GM18502 (cell line): ENCODE data around the gene LMO1.

Source experiments
- ATAC-seq: cut with Tn5 transposase; IDR thresholded peaks from one replicate; pipeline ENCODE4 v1.9.1; 2021; ENCODE audit warnings: mild to moderate bottlenecking; ENCODE audit not compliant: unreplicated experiment, poor library complexity

LMO1 gene

GRCh38 chr11:8213376-8213775 lies 50.3 kb downstream of the LMO1 start:
- no peak for ATAC-seq

GRCh38 chr11:8209208-8209807 lies 54.4 kb downstream of the LMO1 start:
- ATAC-seq = no peak

- ATAC-seq = no peak
Measured at GRCh38 chr11:8207080-8208000, 56.3 kb downstream of the LMO1 start.

GRCh38 chr11:8206251-8207079 lies 57.2 kb downstream of the LMO1 start:
- ATAC-seq = no peak

- no peak for ATAC-seq
Measured at GRCh38 chr11:8205566-8205965, 58.1 kb downstream of the LMO1 start.

GRCh38 chr11:8204596-8204995 lies 59.1 kb downstream of the LMO1 start:
- no peak for ATAC-seq

- ATAC-seq = no peak
Measured at GRCh38 chr11:8204025-8204424, 59.7 kb downstream of the LMO1 start.

GRCh38 chr11:8203414-8203715 lies 60.3 kb downstream of the LMO1 start:
- ATAC-seq = no peak

- ATAC-seq = no peak
Measured at GRCh38 chr11:8202516-8203413, 60.9 kb downstream of the LMO1 start.

GRCh38 chr11:8201644-8202365 lies 61.9 kb downstream of the LMO1 start:
- peak; percentile 95 for ATAC-seq

GRCh38 chr11:8199676-8200075 lies 64.0 kb downstream of the LMO1 start:
- no peak for ATAC-seq

- ATAC-seq = no peak
Measured at GRCh38 chr11:8196749-8197148, 66.9 kb downstream of the LMO1 start.

- ATAC-seq = no peak
Measured at GRCh38 chr11:8194956-8195355, 68.7 kb downstream of the LMO1 start.

GRCh38 chr11:8192896-8193209 lies 70.8 kb downstream of the LMO1 start:
- ATAC-seq = peak; percentile 20

- peak; percentile 62 for ATAC-seq
Measured at GRCh38 chr11:8192016-8192895, 71.4 kb downstream of the LMO1 start.

- no peak for ATAC-seq
Measured at GRCh38 chr11:8190431-8190830, 73.2 kb downstream of the LMO1 start.

GRCh38 chr11:8186429-8186828 lies 77.2 kb downstream of the LMO1 start:
- no peak for ATAC-seq

GRCh38 chr11:8183111-8183510 lies 80.6 kb downstream of the LMO1 start:
- ATAC-seq = no peak

GRCh38 chr11:8180469-8180868 lies 83.2 kb downstream of the LMO1 start:
- no peak for ATAC-seq
